HCT116 (cell line): ENCODE data around the gene GPALPP1. TPM values are rescaled to one million over a fixed set of nuclear protein-coding genes. Genes with fewer than 3 reads are reported as not detected.

Source experiments
- ATAC-seq: fragments of 200-7000 bp; cut with Tn5 transposase; 2 replicates; pipeline ENCODE4 v1.9.1; 2020; ENCODE audit warnings: mild to moderate bottlenecking, moderate library complexity
- BruUV-seq: library from RNA; stranded (reverse); fragments of 400-500 nt; replicated peaks from 2 replicates; lab custom pipeline; 2021; lab: Mats Ljungman, UMichigan
- CTCF ChIA-PET: fragments of 300-600 bp; sonication (Branson Sonifier 250); formaldehyde crosslinking; loops from one replicate; lab custom pipeline; 2021; ENCODE audit warnings: antibody characterized with exemption; lab: Charles Lee
- POLR2A ChIA-PET: fragments of 300-600, 350-600 bp; sonication (Branson Sonifier 250); formaldehyde crosslinking; loops from one replicate; lab custom pipeline; 2021; ENCODE audit warnings: antibody characterized with exemption; lab: Charles Lee
- RAD21 ChIA-PET, 2 experiments: fragments of 300-600 bp; sonication (Branson Sonifier 250); formaldehyde crosslinking; loops; one replicate each; lab custom pipeline; 2023; ENCODE audit warnings: low total read pairs in 2 of 2; ENCODE audit not compliant: uncharacterized antibody in 2 of 2, unreplicated experiment in 2 of 2, low non-redundant PET in 1 of 2; lab: Charles Lee
- DNase-seq: peaks from one replicate; pipeline ENCODE4 v3.0.0-alpha.2; 2010; ENCODE audit warnings: low read depth, low spot score
- H2AFZ ChIP-seq: fragments of 200-600 bp; shearing (Covaris generic), sonication (generic); 2 replicates; pipeline ENCODE4 v1.6.1; 2017; ENCODE audit warnings: low read depth, mixed run types, mixed read lengths, antibody characterized with exemption, low read length; ENCODE audit not compliant: poor library complexity, severe bottlenecking
- H3K27ac ChIP-seq: 2 replicates; pipeline ENCODE4 v1.5.1; 2012; ENCODE audit warnings: low read depth, low read length
- H3K27me3 ChIP-seq: fragments of 200-600 bp; sonication (generic); 2 replicates; pipeline ENCODE4 v1.6.1; 2016; ENCODE audit warnings: mixed run types, low read length, mixed read lengths; ENCODE audit not compliant: insufficient read depth
- H3K36me3 ChIP-seq, 2 experiments: fragments of 200-500 bp in 1 of 2; fragments of 200-600 bp in 1 of 2; sonication (Bioruptor generic) in 1 of 2; sonication (generic) in 1 of 2; 2 replicates each; pipeline versions ENCODE4 v1.5.1 to v1.6.1; 2014 to 2016; ENCODE audit warnings: low read length in 2 of 2, inconsistent platforms in 1 of 2, mixed read lengths in 1 of 2, mixed run types in 1 of 2; ENCODE audit not compliant: insufficient read depth in 2 of 2, control insufficient read depth in 1 of 2
- H3K4me1 ChIP-seq, 2 experiments: fragments of 200-600 bp in 1 of 2; sonication (generic) in 1 of 2; 2 replicates each; pipeline versions ENCODE4 v1.5.1 to v1.6.1; 2012 to 2017; ENCODE audit warnings: low read length in 2 of 2, inconsistent platforms in 1 of 2, mild to moderate bottlenecking in 1 of 2, mixed read lengths in 1 of 2, mixed run types in 1 of 2, moderate library complexity in 1 of 2; ENCODE audit not compliant: insufficient read depth in 2 of 2, control insufficient read depth in 1 of 2
- H3K4me2 ChIP-seq: fragments of 200-600 bp; sonication (generic); 2 replicates; pipeline ENCODE4 v1.6.1; 2017; ENCODE audit warnings: mixed run types, low read length, mixed read lengths
- H3K4me3 ChIP-seq, 2 experiments: fragments of 200-600 bp in 1 of 2; sonication (generic) in 1 of 2; replicated peaks in 1 of 2; 2 replicates each; pipeline ENCODE4 v1.5.1; 2011 to 2016; ENCODE audit warnings: low read length in 2 of 2, control low read depth in 1 of 2, low read depth in 1 of 2, mild to moderate bottlenecking in 1 of 2, mixed read lengths in 1 of 2, mixed run types in 1 of 2
- H3K79me2 ChIP-seq: fragments of 200-600 bp; sonication (generic); 2 replicates; pipeline ENCODE4 v1.6.1; 2017; ENCODE audit warnings: mild to moderate bottlenecking, mixed run types, low read length, moderate library complexity, mixed read lengths; ENCODE audit not compliant: insufficient read depth
- H3K9ac ChIP-seq: fragments of 200-600 bp; sonication (generic); 2 replicates; pipeline ENCODE4 v1.6.1; 2016; ENCODE audit warnings: low read length, mixed read lengths
- H3K9me2 ChIP-seq: fragments of 200-600 bp; sonication (generic), shearing (Covaris generic); 2 replicates; pipeline ENCODE4 v1.6.1; 2017; ENCODE audit warnings: mixed run types, mild to moderate bottlenecking, moderate library complexity; ENCODE audit not compliant: insufficient read depth
- H3K9me3 ChIP-seq, 2 experiments: fragments of 200-500 bp in 1 of 2; fragments of 200-600 bp in 1 of 2; sonication (Bioruptor generic) in 1 of 2; sonication (generic) in 1 of 2; 2 replicates each; pipeline ENCODE4 v1.6.1; 2014 to 2017; ENCODE audit warnings: low read length in 2 of 2, mixed read lengths in 2 of 2, inconsistent platforms in 1 of 2, low read depth in 1 of 2, mild to moderate bottlenecking in 1 of 2, mixed run types in 1 of 2, moderate library complexity in 1 of 2; ENCODE audit not compliant: control insufficient read depth in 1 of 2, insufficient read depth in 1 of 2
- H4K20me1 ChIP-seq: fragments of 200-600 bp; sonication (generic), shearing (Covaris generic); 2 replicates; pipeline ENCODE4 v1.6.1; 2017; ENCODE audit warnings: mixed run types, mild to moderate bottlenecking, moderate library complexity; ENCODE audit not compliant: insufficient read depth
- RAD21 ChIP-seq: IDR thresholded peaks from 2 replicates; pipeline ENCODE4 v1.6.1; 2012; ENCODE audit warnings: low read depth, mild to moderate bottlenecking
- SRF ChIP-seq: IDR thresholded peaks from 2 replicates; pipeline ENCODE4 v1.6.1; 2012; ENCODE audit warnings: low read depth
- TCF7L2 ChIP-seq: IDR thresholded peaks from 2 replicates; pipeline ENCODE4 v1.7.0; 2011; ENCODE audit warnings: borderline replicate concordance, inconsistent platforms; ENCODE audit not compliant: insufficient read depth, insufficient read length; ENCODE audit errors: extremely low read depth
- YY1 ChIP-seq: IDR thresholded peaks from 2 replicates; pipeline ENCODE4 v1.6.1; 2011; ENCODE audit warnings: low read length, low read depth, moderate library complexity, mild to moderate bottlenecking; ENCODE audit not compliant: insufficient replicate concordance; ENCODE audit errors: extremely low read depth
- intact Hi-C: fragments of 100-400 bp; cut with micrococcal nuclease; formaldehyde crosslinking; loops from 2 replicates; pipeline ENCODE4 v1.10.0; 2022
- total RNA-seq: library from RNA; stranded (reverse); gene quantifications from one replicate; pipeline ENCODE4 v1.2.1, GENCODE V29; 2021; ENCODE audit not compliant: unreplicated experiment
- TF ChIP-seq, protein P1 (sequence below), 3 experiments: fragments of 200-600 bp in 1 of 3; sonication (generic) in 1 of 3; IDR thresholded peaks in 2 of 3; conservative IDR thresholded peaks in 1 of 3; 2 replicates each; pipeline ENCODE4 v1.5.1; 2012 to 2017; ENCODE audit warnings: low read depth in 2 of 3, low read length in 2 of 3, antibody characterized with exemption in 1 of 3, borderline replicate concordance in 1 of 3, control low read depth in 1 of 3, mild to moderate bottlenecking in 1 of 3, mixed read lengths in 1 of 3, mixed run types in 1 of 3, moderate library complexity in 1 of 3; ENCODE audit not compliant: insufficient read depth in 1 of 3
- TF ChIP-seq, protein P2 (sequence below): IDR thresholded peaks from 2 replicates; pipeline ENCODE4 v1.6.1; 2012; ENCODE audit warnings: low read depth

GPALPP1 gene
- total RNA-seq, 1 experiment from 2014 or later, result 21.3 TPM

- CTCF ChIA-PET, result no interaction called here
- peaks cover 27 to 33% of the 10 kb centered on the region in 2 experiments for H3K36me3 ChIP-seq
- H3K79me2 ChIP-seq, result peaks cover 33% of the 10 kb centered on the region
- ATAC-seq (no peak), DNase-seq (no peak)
- H4K20me1 ChIP-seq, result peaks cover 9% of the 10 kb centered on the region; the same call in 1 of the 2 replicates
- no TSS peak for BruUV-seq
- H3K4me1 ChIP-seq, result no peaks in the 10 kb centered on the region
- no peaks in the 10 kb centered on the region; the same call in 1 of the 2 replicates for H3K9me2 ChIP-seq
- H3K4me3 ChIP-seq, result no peak overlapping the region
- TF ChIP-seq SRF (no peak), RAD21 (no peak), YY1 (no peak), TCF7L2 (no peak)
- TF ChIP-seq, protein P1, sequence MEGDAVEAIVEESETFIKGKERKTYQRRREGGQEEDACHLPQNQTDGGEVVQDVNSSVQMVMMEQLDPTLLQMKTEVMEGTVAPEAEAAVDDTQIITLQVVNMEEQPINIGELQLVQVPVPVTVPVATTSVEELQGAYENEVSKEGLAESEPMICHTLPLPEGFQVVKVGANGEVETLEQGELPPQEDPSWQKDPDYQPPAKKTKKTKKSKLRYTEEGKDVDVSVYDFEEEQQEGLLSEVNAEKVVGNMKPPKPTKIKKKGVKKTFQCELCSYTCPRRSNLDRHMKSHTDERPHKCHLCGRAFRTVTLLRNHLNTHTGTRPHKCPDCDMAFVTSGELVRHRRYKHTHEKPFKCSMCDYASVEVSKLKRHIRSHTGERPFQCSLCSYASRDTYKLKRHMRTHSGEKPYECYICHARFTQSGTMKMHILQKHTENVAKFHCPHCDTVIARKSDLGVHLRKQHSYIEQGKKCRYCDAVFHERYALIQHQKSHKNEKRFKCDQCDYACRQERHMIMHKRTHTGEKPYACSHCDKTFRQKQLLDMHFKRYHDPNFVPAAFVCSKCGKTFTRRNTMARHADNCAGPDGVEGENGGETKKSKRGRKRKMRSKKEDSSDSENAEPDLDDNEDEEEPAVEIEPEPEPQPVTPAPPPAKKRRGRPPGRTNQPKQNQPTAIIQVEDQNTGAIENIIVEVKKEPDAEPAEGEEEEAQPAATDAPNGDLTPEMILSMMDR (IDR thresholded peaks at IDR 0.05 in 2 of 3, conservative IDR thresholded peaks at IDR 0.05 in 1 of 3; ENCODE audit: borderline replicate concordance in 1 of 3, insufficient read depth in 1 of 3, low read depth in 2 of 3, low read length in 2 of 3), result peak in 2 of 3 experiments; percentile 8 to 40; a peak in 3 of 6 replicates
- TF ChIP-seq, protein P2, sequence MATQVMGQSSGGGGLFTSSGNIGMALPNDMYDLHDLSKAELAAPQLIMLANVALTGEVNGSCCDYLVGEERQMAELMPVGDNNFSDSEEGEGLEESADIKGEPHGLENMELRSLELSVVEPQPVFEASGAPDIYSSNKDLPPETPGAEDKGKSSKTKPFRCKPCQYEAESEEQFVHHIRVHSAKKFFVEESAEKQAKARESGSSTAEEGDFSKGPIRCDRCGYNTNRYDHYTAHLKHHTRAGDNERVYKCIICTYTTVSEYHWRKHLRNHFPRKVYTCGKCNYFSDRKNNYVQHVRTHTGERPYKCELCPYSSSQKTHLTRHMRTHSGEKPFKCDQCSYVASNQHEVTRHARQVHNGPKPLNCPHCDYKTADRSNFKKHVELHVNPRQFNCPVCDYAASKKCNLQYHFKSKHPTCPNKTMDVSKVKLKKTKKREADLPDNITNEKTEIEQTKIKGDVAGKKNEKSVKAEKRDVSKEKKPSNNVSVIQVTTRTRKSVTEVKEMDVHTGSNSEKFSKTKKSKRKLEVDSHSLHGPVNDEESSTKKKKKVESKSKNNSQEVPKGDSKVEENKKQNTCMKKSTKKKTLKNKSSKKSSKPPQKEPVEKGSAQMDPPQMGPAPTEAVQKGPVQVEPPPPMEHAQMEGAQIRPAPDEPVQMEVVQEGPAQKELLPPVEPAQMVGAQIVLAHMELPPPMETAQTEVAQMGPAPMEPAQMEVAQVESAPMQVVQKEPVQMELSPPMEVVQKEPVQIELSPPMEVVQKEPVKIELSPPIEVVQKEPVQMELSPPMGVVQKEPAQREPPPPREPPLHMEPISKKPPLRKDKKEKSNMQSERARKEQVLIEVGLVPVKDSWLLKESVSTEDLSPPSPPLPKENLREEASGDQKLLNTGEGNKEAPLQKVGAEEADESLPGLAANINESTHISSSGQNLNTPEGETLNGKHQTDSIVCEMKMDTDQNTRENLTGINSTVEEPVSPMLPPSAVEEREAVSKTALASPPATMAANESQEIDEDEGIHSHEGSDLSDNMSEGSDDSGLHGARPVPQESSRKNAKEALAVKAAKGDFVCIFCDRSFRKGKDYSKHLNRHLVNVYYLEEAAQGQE, result no peak
- no peak overlapping the region for H3K9ac ChIP-seq
- intact Hi-C loops, result no loop called here
- no peak overlapping the region for H2AFZ ChIP-seq
- POLR2A ChIA-PET, result no interaction called here
- H3K9me3 ChIP-seq, result no peaks in the 10 kb centered on the region
- no peak overlapping the region for H3K4me2 ChIP-seq
- no peaks in the 10 kb centered on the region for H3K27me3 ChIP-seq
- no peak overlapping the region for H3K27ac ChIP-seq
- RAD21 ChIA-PET, result no interaction called here
Measured at GRCh38 chr13:44978328-44978727, 11.0 kb upstream of the GPALPP1 start.
